Osteoblast (primary cell): ENCODE results near the gene INSYN2A. TPM values are rescaled to one million over a fixed set of nuclear protein-coding genes. Genes with fewer than 3 reads are reported as not detected.

Experiments
- DNase-seq: peaks from one replicate; pipeline ENCODE4 v3.0.0; 2011; ENCODE audit warnings: low spot score, mixed read lengths; ENCODE audit not compliant: insufficient read length; ENCODE audit errors: missing footprints
- H2AFZ ChIP-seq: 2 replicates; pipeline ENCODE4 v1.6.0; 2011; ENCODE audit warnings: mild to moderate bottlenecking, low read length
- H3K27ac ChIP-seq: 2 replicates; pipeline ENCODE4 v1.5.1; 2011; ENCODE audit warnings: mild to moderate bottlenecking, low read depth, low read length, moderate library complexity
- H3K27me3 ChIP-seq: 2 replicates; pipeline ENCODE4 v1.6.0; 2012; ENCODE audit warnings: mild to moderate bottlenecking, control low read depth, inconsistent platforms, low read length, moderate library complexity; ENCODE audit not compliant: insufficient read depth
- H3K36me3 ChIP-seq: 2 replicates; pipeline ENCODE4 v1.5.1; 2011; ENCODE audit warnings: mild to moderate bottlenecking, low read length, control low read depth, moderate library complexity; ENCODE audit not compliant: insufficient read depth
- H3K4me1 ChIP-seq: 2 replicates; pipeline ENCODE4 v1.5.1; 2011; ENCODE audit warnings: mild to moderate bottlenecking, low read length, control low read depth, moderate library complexity; ENCODE audit not compliant: insufficient read depth
- H3K4me2 ChIP-seq: 2 replicates; pipeline ENCODE4 v1.6.0; 2011; ENCODE audit warnings: mild to moderate bottlenecking, low read length; ENCODE audit not compliant: insufficient read depth
- H3K4me3 ChIP-seq: fragments of 200-600 bp; sonication (generic); 3 replicates; pipeline ENCODE4 v1.5.1; 2012; ENCODE audit warnings: mild to moderate bottlenecking, low read length, inconsistent platforms; ENCODE audit not compliant: insufficient read depth
- H3K79me2 ChIP-seq: 2 replicates; pipeline ENCODE4 v1.6.0; 2012; ENCODE audit warnings: mild to moderate bottlenecking, low read length, control low read depth, inconsistent platforms; ENCODE audit not compliant: insufficient read depth
- H3K9me3 ChIP-seq: 2 replicates; pipeline ENCODE4 v1.5.1; 2011; ENCODE audit warnings: low read depth, low read length, control low read depth
- H4K20me1 ChIP-seq: 2 replicates; pipeline ENCODE4 v1.6.0; 2012; ENCODE audit warnings: mild to moderate bottlenecking, low read length, control low read depth; ENCODE audit not compliant: insufficient read depth
- total RNA-seq: library from RNA; depleted of rRNA; stranded (reverse); fragments of >200 nt; gene quantifications from 2 replicates; pipeline ENCODE4 v1.2.3, GENCODE V29; 2012
- TF ChIP-seq, protein P1 (sequence below): IDR thresholded peaks from 2 replicates; pipeline ENCODE4 v1.5.1; 2011; ENCODE audit warnings: mild to moderate bottlenecking, low read depth, low read length, moderate library complexity; ENCODE audit errors: extremely low read depth

The INSYN2A gene
- total RNA-seq, 1 donor: 0.36 TPM

DNA sequence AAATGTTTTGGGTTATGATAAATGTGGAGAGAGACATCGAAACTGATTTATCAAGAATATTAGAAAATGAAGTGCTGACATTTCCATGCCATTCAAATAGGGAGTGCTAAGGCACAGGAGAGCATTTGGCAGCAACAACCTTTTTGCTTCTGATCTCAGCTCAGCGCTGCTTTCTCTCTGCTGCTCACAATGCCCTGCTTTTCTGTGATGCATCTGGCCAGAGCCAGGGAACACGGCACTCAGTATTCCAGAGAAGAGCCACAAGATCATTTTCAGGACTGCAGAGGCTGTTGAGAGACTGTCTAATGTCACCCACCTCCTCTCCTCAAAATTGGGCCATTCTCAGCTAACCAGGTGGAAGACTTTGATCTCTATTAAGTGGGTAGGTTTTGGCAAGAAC is 28.1 kb downstream of the INSYN2A start:
- Histone ChIP-seq H2AFZ (no peak overlapping the region), H4K20me1 (peaks cover 13% of the 10 kb centered on the region), H3K27ac (no peak overlapping the region), H3K27me3 (no peaks in the 10 kb centered on the region), H3K4me1 (no peaks in the 10 kb centered on the region), H3K4me3 (no peak overlapping the region), H3K79me2 (no peaks in the 10 kb centered on the region), H3K36me3 (no peaks in the 10 kb centered on the region), H3K9me3 (no peaks in the 10 kb centered on the region), H3K4me2 (no peak overlapping the region)
- TF ChIP-seq, protein P1, sequence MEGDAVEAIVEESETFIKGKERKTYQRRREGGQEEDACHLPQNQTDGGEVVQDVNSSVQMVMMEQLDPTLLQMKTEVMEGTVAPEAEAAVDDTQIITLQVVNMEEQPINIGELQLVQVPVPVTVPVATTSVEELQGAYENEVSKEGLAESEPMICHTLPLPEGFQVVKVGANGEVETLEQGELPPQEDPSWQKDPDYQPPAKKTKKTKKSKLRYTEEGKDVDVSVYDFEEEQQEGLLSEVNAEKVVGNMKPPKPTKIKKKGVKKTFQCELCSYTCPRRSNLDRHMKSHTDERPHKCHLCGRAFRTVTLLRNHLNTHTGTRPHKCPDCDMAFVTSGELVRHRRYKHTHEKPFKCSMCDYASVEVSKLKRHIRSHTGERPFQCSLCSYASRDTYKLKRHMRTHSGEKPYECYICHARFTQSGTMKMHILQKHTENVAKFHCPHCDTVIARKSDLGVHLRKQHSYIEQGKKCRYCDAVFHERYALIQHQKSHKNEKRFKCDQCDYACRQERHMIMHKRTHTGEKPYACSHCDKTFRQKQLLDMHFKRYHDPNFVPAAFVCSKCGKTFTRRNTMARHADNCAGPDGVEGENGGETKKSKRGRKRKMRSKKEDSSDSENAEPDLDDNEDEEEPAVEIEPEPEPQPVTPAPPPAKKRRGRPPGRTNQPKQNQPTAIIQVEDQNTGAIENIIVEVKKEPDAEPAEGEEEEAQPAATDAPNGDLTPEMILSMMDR: no peak
- no peak for DNase-seq

DNA sequence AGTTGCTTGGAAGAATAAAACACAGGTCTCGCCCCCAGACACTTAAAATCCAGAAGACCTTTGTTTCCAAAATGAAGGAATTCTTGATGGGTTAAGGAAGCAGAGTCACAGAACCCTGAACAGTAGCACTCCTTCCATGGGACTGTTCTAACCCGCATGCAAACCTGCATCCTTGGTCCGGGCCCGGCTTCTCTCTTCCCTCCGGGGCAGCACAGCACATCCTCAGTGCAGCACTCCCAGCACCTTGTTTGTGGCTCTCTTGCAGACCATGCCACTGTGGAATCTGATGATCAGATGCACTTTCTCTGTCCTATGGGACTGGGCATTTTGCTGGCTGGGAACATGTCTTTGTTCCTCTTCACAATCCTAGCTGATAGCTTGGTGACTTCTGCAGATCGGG is 33.5 kb downstream of the INSYN2A start:
- no peak overlapping the region for H3K4me2 ChIP-seq
- H3K9me3 ChIP-seq: no peaks in the 10 kb centered on the region
- no peaks in the 10 kb centered on the region for H3K27me3 ChIP-seq
- no peak overlapping the region for H3K4me3 ChIP-seq
- TF ChIP-seq, protein P1: no peak
- peaks cover 35% of the 10 kb centered on the region for H4K20me1 ChIP-seq
- no peak overlapping the region for H2AFZ ChIP-seq
- peaks cover 11% of the 10 kb centered on the region for H3K79me2 ChIP-seq
- no peaks in the 10 kb centered on the region for H3K4me1 ChIP-seq
- no peaks in the 10 kb centered on the region for H3K36me3 ChIP-seq
- H3K27ac ChIP-seq: no peak overlapping the region
- no peak for DNase-seq

DNA sequence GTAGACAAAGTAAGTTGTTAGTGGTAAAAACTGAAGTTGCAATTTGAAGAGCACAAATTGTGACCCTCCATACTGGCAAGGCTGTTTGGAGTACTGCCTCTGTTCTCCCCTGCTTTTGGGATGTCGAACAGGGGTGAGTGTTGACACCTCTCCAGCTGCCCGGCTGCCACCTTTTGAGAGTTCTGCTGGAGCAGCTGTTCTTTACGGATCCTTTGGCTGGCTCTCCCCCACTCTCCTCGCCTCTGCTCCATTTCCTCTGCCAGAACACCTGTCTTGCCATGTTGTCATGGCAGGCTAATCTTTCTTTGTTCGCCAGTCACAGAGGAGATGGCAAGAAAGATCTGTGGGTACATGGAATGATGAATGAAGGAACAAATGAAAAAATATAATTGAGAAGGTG is 34.9 kb downstream of the INSYN2A start:
- Histone ChIP-seq H3K36me3 (no peaks in the 10 kb centered on the region), H3K27me3 (no peaks in the 10 kb centered on the region), H2AFZ (no peak overlapping the region), H3K27ac (no peak overlapping the region), H3K4me2 (no peak overlapping the region), H3K4me3 (no peak overlapping the region), H3K79me2 (peaks cover 16% of the 10 kb centered on the region), H4K20me1 (peaks cover 38% of the 10 kb centered on the region), H3K9me3 (no peaks in the 10 kb centered on the region), H3K4me1 (peaks cover 6% of the 10 kb centered on the region)
- TF ChIP-seq, protein P1: no peak
- no peak for DNase-seq

DNA sequence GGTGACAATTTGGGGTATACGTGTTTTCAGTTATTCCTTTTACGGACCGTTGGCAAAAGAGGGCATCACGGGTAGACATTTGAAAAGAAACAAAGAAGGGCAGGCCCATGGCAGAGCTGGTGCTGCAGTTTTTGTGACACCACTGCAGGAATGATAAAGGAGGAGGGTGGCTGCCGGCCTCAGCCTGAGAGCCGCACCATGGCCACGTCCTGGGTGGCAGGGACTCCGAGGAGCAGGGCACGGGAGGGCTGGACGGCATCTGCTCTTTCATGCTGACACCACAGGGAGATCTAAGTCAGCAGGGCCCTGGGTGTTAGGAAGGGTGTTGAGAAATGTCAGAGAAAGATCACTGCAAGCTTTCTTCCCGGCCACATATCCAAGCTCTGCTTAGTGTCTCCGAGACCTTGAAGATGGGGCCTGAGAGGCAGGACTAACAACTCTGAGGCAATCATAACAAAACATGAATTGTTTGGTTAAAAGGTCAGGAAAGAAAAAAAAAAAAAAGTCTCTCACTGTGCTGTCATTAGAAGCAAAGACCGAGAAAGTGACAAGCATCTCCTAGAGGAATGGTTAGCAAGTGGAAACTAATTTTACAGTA is 36.6 kb downstream of the INSYN2A start:
- Histone ChIP-seq H3K4me1 (peaks cover 16% of the 10 kb centered on the region), H2AFZ (no peak overlapping the region), H3K27me3 (no peaks in the 10 kb centered on the region), H3K9me3 (no peaks in the 10 kb centered on the region), H3K4me3 (no peak overlapping the region), H3K36me3 (no peaks in the 10 kb centered on the region), H3K79me2 (peaks cover 16% of the 10 kb centered on the region), H3K4me2 (no peak overlapping the region), H3K27ac (no peak overlapping the region), H4K20me1 (peaks cover 44% of the 10 kb centered on the region)
- TF ChIP-seq, protein P1: no peak
- DNase-seq: no peak
